Uterus (tissue), 4 donors: Measurements from ENCODE around the gene RNF41. TPM values are rescaled to one million over a fixed set of nuclear protein-coding genes. Genes with fewer than 3 reads are reported as not detected.
"Not testable (repeated sequence)": the region's sequence is repeated elsewhere in the genome, so short reads cannot be mapped to it uniquely, and the experiment has no call there.

Experiments
- DNase-seq, 2 donors: peaks; one replicate each; pipeline ENCODE4 v3.0.0-alpha.2; 2019 to 2020
- H3K27ac ChIP-seq, 2 donors: fragments of 200-600 bp; sonication (generic); 1 replicate in 1 of 2; 2 replicates in 1 of 2; pipeline ENCODE4 v1.5.1; 2016 to 2018
- H3K27me3 ChIP-seq, 2 donors: fragments of 200-600 bp; sonication (generic); one replicate each; pipeline ENCODE4 v1.5.1; 2018 to 2019; ENCODE audit warnings: control low read depth in 1 of 2
- H3K36me3 ChIP-seq, 2 donors: fragments of 200-600 bp; sonication (generic); one replicate each; pipeline ENCODE4 v1.5.1; 2019; ENCODE audit warnings: control low read depth in 1 of 2
- H3K4me1 ChIP-seq, 2 donors: fragments of 200-600 bp; sonication (generic); one replicate each; pipeline ENCODE4 v1.5.1; 2018 to 2019; ENCODE audit warnings: control low read depth in 1 of 2
- H3K4me3 ChIP-seq, 2 donors: fragments of 200-600 bp; sonication (generic); 1 replicate in 1 of 2; 2 replicates in 1 of 2; pipeline ENCODE4 v1.5.1; 2018 to 2019; ENCODE audit warnings: mild to moderate bottlenecking in 1 of 2
- H3K9me3 ChIP-seq, 2 donors: fragments of 200-600 bp; sonication (generic); one replicate each; pipeline ENCODE4 v1.5.1; 2019; ENCODE audit warnings: control low read depth in 1 of 2
- POLR2A ChIP-seq, 2 donors: fragments of 450-650 bp; IDR thresholded peaks; one replicate each; pipeline ENCODE4 v1.6.1; 2016; ENCODE audit warnings: antibody characterized with exemption in 2 of 2, mild to moderate bottlenecking in 1 of 2, moderate library complexity in 1 of 2
- intact Hi-C: fragments of 100-400 bp; cut with DNase I; formaldehyde crosslinking; loops from one replicate; pipeline ENCODE4 v1.15.1; 2023; ENCODE audit warnings: low total_unique reads
- total RNA-seq, 4 donors: library from RNA; depleted of rRNA in 3 of 4; stranded (reverse); fragments of >200 nt in 3 of 4; gene quantifications; one replicate each; pipeline versions ENCODE4 v1.1.0 to v1.2.4, GENCODE V29; 2014 to 2023
- TF ChIP-seq, protein P1 (sequence below), 4 experiments: fragments of 200-600 bp in 2 of 4; fragments of 450-650 bp in 2 of 4; sonication (generic) in 2 of 4; IDR thresholded peaks; one replicate each; pipeline ENCODE4 v1.5.1; 2016 to 2019; ENCODE audit warnings: antibody characterized with exemption in 4 of 4, mild to moderate bottlenecking in 2 of 4, moderate library complexity in 1 of 4
- donor health status: DM: yes; HTN: yes; CAD: no.

The RNF41 gene
- total RNA-seq, 4 donors from 2014 or later = 40.3 to 84.8 (median 58.0) TPM

DNA sequence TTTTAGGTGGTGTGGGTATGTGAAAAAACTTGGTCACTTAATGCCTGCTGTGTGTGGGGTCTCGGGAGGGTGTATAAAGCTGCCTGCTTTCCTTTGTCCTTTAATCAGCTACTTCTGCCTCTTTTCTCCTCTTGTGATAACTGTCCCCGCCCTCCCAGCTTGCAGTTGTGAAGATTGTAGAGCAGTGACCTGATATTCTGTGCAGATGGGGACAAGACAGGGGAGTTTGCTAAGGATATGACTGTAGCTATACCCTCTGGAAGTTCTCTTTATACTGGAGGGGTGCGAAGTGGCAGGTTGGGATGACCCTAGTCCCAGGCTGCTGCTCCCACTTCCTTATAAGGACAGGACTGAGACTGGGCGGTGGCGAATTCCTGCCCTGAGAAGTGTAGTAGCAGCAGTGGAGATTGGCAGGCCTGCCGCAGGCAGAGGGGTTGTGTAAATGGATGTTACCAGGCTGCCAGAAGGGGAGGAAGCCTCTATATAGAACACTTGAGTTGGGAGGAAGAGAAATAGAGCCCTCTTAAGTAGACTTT is 62.7 kb downstream of the RNF41 start:
- H3K27me3 ChIP-seq = no peaks in the 10 kb centered on the region
- peak; percentile 59 to 88 for TF ChIP-seq POLR2A (IDR thresholded peaks at IDR 0.05)
- TF ChIP-seq, protein P1, sequence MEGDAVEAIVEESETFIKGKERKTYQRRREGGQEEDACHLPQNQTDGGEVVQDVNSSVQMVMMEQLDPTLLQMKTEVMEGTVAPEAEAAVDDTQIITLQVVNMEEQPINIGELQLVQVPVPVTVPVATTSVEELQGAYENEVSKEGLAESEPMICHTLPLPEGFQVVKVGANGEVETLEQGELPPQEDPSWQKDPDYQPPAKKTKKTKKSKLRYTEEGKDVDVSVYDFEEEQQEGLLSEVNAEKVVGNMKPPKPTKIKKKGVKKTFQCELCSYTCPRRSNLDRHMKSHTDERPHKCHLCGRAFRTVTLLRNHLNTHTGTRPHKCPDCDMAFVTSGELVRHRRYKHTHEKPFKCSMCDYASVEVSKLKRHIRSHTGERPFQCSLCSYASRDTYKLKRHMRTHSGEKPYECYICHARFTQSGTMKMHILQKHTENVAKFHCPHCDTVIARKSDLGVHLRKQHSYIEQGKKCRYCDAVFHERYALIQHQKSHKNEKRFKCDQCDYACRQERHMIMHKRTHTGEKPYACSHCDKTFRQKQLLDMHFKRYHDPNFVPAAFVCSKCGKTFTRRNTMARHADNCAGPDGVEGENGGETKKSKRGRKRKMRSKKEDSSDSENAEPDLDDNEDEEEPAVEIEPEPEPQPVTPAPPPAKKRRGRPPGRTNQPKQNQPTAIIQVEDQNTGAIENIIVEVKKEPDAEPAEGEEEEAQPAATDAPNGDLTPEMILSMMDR (IDR thresholded peaks at IDR 0.05) = peak in 1 of 4 experiments; percentile 14
- H3K9me3 ChIP-seq = no peaks in the 10 kb centered on the region
- peak overlapping the region; percentile 99 for H3K27ac ChIP-seq
- peak overlapping the region; percentile 89 to 98 for H3K4me3 ChIP-seq
- H3K36me3 ChIP-seq = no peaks in the 10 kb centered on the region
- peak; percentile 80 to 88 for DNase-seq
- peaks cover 0 to 16% of the 10 kb centered on the region in 2 donors for H3K4me1 ChIP-seq
- intact Hi-C loops = no loop called here

DNA sequence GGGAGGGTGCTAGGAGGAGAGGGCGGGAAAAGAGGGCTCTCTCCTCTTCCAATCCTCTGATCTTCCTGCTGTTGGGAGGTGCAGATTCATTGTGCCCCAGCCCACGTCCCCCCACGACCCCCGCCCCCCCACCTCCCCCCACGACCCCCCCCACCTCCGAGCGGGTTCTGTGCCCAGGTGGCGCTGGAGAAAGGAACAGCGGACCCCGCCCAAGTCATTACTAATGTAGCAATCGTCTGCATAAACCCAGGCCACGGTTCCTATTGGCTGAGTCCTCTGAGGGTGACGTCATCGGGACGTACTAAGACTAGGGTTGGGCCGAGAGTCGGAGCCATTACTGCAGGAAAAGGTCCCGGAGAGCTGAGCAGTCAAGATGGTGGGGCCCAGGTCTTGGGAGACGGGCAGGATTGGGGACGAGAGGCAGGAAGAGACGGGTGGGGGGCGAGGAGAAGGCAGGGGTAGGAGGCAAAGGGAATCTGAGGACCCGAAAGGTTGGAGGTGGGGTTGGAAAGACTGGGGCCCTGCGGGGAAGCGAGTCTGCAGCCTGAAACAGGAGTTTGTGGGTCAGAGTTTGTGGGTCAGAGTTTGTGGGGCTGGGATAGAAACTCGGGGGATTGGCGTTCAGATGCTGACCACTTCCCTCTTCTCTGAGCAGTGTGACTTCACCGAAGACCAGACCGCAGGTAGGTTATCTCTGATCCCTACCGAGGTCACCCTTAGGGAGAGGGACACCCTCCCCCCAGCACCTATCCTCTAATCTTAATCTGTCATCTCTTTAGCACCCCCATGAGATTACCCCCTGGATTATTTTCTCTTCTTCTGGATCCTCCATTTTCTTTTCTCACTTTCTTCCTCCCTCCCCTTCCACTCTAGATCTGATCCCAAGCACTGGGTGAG is 63.4 kb downstream of the RNF41 start, which contains the start of gene MYL6:
Gene MYL6 (plus strand): TSS at position 331 of the 897 bp plus-strand sequence. CDS start 43 bp downstream, at position 374.
- Histone ChIP-seq H3K9me3 (no peaks in the 10 kb centered on the region), H3K4me3 (peak within 1 kb of the TSS; percentile 89 to 98), H3K27ac (peak within 1 kb of the TSS; percentile 99), H3K27me3 (no peaks in the 10 kb centered on the region), H3K4me1 (peaks cover under 1 to 18% of the 10 kb centered on the region in 2 donors), H3K36me3 (no peaks in the 10 kb centered on the region)
- peak; percentile 95 to 99 for DNase-seq
- intact Hi-C loops = no loop called here
- TF ChIP-seq, protein P1 (IDR thresholded peaks at IDR 0.05) = peak in 2 of 4 experiments; percentile 27 to 34
- TF ChIP-seq POLR2A (IDR thresholded peaks at IDR 0.05) = peak; percentile 99

DNA sequence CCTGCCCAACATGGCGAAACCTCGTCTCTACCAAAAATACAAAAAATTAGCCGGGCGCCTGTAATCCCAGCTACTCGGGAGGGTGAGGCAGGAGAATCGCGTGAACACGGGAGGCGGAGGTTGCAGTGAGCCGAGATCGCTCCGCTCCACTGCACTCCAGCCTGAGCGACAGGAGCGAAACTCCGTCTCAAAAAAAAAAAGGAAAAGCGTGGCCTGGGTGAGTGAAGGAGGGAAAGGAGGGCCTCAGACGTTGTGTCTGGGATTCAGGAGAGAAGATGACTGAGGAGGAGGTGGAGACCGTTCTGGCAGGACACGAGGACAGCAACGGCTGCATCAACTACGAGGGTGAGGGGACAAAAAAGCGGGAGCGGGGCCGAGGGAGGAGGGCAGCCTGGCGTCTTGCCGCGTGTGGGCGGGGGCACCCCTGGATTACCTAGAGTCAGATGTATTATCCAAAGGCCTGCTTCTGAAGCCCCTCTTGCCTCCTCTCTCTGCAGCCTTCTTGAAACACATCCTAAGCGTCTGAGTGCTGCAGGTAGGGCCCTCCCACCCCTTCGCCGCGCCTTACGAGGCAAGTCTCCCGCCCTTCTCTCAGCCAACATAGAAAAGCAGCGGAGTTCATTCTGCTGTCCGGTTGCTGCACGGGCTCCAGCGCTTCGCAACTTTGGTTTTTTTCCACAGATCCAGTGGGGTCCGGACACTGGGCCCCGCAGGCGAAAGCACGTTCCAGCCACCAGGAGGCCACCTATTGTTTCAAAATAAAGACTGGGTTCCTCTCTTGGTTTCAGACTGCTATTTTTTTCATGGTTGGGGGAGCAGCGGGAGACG is 64.3 kb downstream of the RNF41 start:
- Histone ChIP-seq H3K27me3 (no peaks in the 10 kb centered on the region), H3K27ac (peak overlapping the region; percentile 99), H3K9me3 (no peaks in the 10 kb centered on the region), H3K36me3 (no peaks in the 10 kb centered on the region), H3K4me3 (peak overlapping the region; percentile 89 to 98), H3K4me1 (peaks cover 6 to 22% of the 10 kb centered on the region in 2 donors)
- DNase-seq = peak; percentile 93 to 95
- peak; percentile 8 to 59 for TF ChIP-seq POLR2A (IDR thresholded peaks at IDR 0.05)
- TF ChIP-seq, protein P1 (IDR thresholded peaks at IDR 0.05) = peak; percentile 76 to 94 (median 86)
- intact Hi-C loops = no loop called here

DNA sequence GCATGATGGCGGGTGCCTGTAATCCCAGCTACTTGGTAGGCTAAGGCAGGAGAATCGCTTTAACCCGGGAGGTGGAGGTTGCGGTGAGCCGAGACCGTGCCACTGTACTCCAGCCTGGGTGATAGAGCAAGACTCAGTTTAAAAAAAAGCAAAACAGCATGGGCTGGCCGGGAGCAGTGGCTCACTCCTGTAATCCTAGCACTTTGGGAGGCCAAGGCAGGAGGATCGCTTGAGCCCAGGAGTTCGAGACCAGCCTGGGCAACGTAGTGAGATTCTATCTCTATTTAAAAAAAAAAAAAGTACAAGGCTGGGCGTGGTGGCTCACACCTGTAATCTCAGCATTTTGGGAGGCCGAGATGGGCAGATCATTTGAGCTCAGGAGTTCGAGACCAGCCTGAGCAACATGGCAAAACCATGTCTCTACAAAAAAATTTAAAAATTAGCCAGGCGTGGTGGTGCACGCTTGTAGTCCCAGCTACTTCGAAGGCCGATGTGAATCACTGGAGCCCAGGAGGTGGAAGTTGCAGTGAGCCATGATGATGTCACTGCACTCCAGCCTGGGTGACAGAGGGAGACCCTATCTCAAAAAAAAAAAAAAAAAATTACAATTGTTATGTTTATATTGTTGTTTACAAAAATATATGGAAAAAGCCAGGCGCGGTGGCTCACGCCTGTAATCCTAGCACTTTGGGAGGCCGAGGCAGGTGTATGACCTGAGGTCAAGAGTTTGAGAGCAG is 65.1 kb downstream of the RNF41 start:
- Histone ChIP-seq H3K4me3 (peak overlapping the region; percentile 89 to 98), H3K27ac (peak overlapping the region; percentile 99), H3K4me1 (peaks cover 6 to 17% of the 10 kb centered on the region in 2 donors)
- intact Hi-C loops, H3K27me3 ChIP-seq, DNase-seq, H3K36me3 ChIP-seq, H3K9me3 ChIP-seq: not testable (repeated sequence)
